Fibroblast of lung (primary cell): ENCODE results near the gene OR13C4. TPM values are rescaled to one million over a fixed set of nuclear protein-coding genes. Genes with fewer than 3 reads are reported as not detected.

ENCODE experiments used
- DNase-seq, 2 donors: peaks; one replicate each; pipeline versions ENCODE4 v3.0.0 to v3.0.0-alpha.2; 2010; ENCODE audit warnings: low read depth in 2 of 2
- H2AFZ ChIP-seq: 2 replicates; pipeline ENCODE4 v1.5.1; 2012; ENCODE audit warnings: low read length, control low read depth, inconsistent platforms
- H3K27ac ChIP-seq: 2 replicates; pipeline ENCODE4 v1.5.1; 2011; ENCODE audit warnings: low read length, control low read depth; ENCODE audit not compliant: insufficient read depth
- H3K27me3 ChIP-seq: 2 replicates; pipeline ENCODE4 v1.5.1; 2011; ENCODE audit warnings: mild to moderate bottlenecking, low read length; ENCODE audit not compliant: control insufficient read depth, insufficient read depth
- H3K36me3 ChIP-seq: 2 replicates; pipeline ENCODE4 v1.5.1; 2011; ENCODE audit warnings: low read length; ENCODE audit not compliant: control insufficient read depth, insufficient read depth
- H3K4me1 ChIP-seq: 2 replicates; pipeline ENCODE4 v1.5.1; 2011; ENCODE audit warnings: low read length; ENCODE audit not compliant: control insufficient read depth, insufficient read depth; ENCODE audit errors: extremely low read depth
- H3K4me2 ChIP-seq: 2 replicates; pipeline ENCODE4 v1.5.1; 2011; ENCODE audit warnings: low read length, control low read depth; ENCODE audit not compliant: insufficient read depth; ENCODE audit errors: extremely low read depth
- H3K4me3 ChIP-seq, 4 experiments: fragments of 200-600 bp in 1 of 4; sonication (generic) in 1 of 4; replicated peaks in 1 of 4; 2 replicates each; pipeline ENCODE4 v1.5.1; 2011 to 2016; ENCODE audit warnings: low read length in 4 of 4, low read depth in 3 of 4, mild to moderate bottlenecking in 3 of 4, control low read depth in 2 of 4, inconsistent platforms in 1 of 4, mixed read lengths in 1 of 4; ENCODE audit not compliant: insufficient read depth in 1 of 4; ENCODE audit errors: control extremely low read depth in 1 of 4
- H3K79me2 ChIP-seq: 2 replicates; pipeline ENCODE4 v1.5.1; 2012; ENCODE audit warnings: mild to moderate bottlenecking, low read length, inconsistent platforms; ENCODE audit not compliant: control insufficient read depth, insufficient read depth
- H3K9ac ChIP-seq: 2 replicates; pipeline ENCODE4 v1.5.1; 2011; ENCODE audit warnings: mild to moderate bottlenecking, low read length, control low read depth; ENCODE audit not compliant: insufficient read depth
- H3K9me3 ChIP-seq: 2 replicates; pipeline ENCODE4 v1.5.1; 2012; ENCODE audit warnings: low read depth, low read length; ENCODE audit not compliant: control insufficient read depth, insufficient read depth
- H4K20me1 ChIP-seq: 2 replicates; pipeline ENCODE4 v1.5.1; 2011; ENCODE audit warnings: low read length; ENCODE audit not compliant: control insufficient read depth, insufficient read depth; ENCODE audit errors: extremely low read depth
- EZH2 ChIP-seq: IDR thresholded peaks from 2 replicates; pipeline ENCODE4 v1.5.1; 2012; ENCODE audit warnings: low read length, control low read depth, mild to moderate bottlenecking; ENCODE audit errors: missing control alignments
- polyA plus RNA-seq, 2 donors: library from polyadenylated mRNA; depleted of rRNA in 1 of 2; stranded (reverse) in 1 of 2; unstranded in 1 of 2; fragments of >200 nt; gene quantifications; 2 replicates each; pipeline ENCODE4 v1.2.1, GENCODE V29; 2011 to 2012; ENCODE audit warnings: missing spikeins in 1 of 2
- total RNA-seq: library from RNA; depleted of rRNA; stranded (reverse); fragments of >200 nt; gene quantifications from 2 replicates; pipeline ENCODE4 v1.2.1, GENCODE V29; 2014

OR13C4 gene
- total and polyA plus RNA-seq, 2 donors (not counting 1 experiment from before 2014, with no cell fraction given) = not detected

DNA sequence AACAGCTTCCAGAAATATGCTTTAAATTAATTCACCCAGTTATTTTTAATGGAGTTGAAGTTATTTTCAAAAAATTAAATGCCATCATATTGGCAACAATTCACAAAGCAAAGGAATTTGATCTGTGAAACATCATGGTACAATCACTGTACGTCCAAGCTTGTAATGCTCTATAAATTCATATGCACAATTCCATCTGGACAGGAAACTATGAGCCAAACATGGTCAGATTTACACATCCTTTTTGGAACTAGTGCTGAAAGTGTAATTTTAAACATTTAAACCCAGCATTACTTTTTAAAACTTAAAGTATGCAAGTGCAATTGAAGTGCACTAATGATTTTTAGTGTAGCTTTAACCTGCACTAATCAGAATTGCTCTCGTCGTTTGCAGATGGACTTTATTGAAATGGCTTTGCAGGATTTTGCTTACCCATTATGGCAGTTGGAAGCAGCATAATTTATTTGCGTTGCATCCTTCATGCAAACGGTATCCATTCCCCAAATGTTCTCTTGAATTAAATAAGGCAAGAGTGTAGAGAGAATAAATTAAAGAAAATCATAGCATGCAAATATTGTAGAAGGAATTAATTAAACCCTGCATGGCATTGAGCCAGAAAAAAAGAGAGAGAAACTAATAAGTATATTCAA lies 44.0 kb downstream of the OR13C4 start:
- Histone ChIP-seq H3K4me2 (no peak overlapping the region), H3K27ac (no peak overlapping the region), H3K4me3 (no peak overlapping the region), H3K79me2 (no peaks in the 10 kb centered on the region), H2AFZ (no peak overlapping the region), H3K36me3 (no peaks in the 10 kb centered on the region), H4K20me1 (no peaks in the 10 kb centered on the region), H3K27me3 (no peaks in the 10 kb centered on the region), H3K9ac (no peak overlapping the region), H3K4me1 (no peaks in the 10 kb centered on the region), H3K9me3 (no peaks in the 10 kb centered on the region)
- no peak for DNase-seq
- no peak for TF ChIP-seq EZH2

Other genes starting within 250 kb of the OR13C4 start
- gene OR13F1, start 22.9 kb downstream of the OR13C4 start, total RNA-seq = not detected in 2 replicates
- not detected in 2 replicates for gene OR13F1, start 22.9 kb downstream of the OR13C4 start, polyA plus RNA-seq
- gene OR13C3, start 9.6 kb upstream of the OR13C4 start, total RNA-seq = not detected in 2 replicates
- not detected in 2 replicates for gene OR13C3, start 9.6 kb upstream of the OR13C4 start, polyA plus RNA-seq
- not detected in 2 replicates for gene OR13C8, start 42.0 kb upstream of the OR13C4 start, total RNA-seq
- not detected in 2 replicates for gene OR13C8, start 42.0 kb upstream of the OR13C4 start, polyA plus RNA-seq
- gene OR13C5, start 72.2 kb upstream of the OR13C4 start, total RNA-seq = not detected in 2 replicates
- gene OR13C5, start 72.2 kb upstream of the OR13C4 start, polyA plus RNA-seq = not detected in 2 replicates
- not detected in 2 replicates for gene OR13C2, start 78.4 kb upstream of the OR13C4 start, total RNA-seq
- not detected in 2 replicates for gene OR13C2, start 78.4 kb upstream of the OR13C4 start, polyA plus RNA-seq
- not detected in 2 replicates for gene OR13C9, start 91.0 kb upstream of the OR13C4 start, total RNA-seq
- not detected in 2 replicates for gene OR13C9, start 91.0 kb upstream of the OR13C4 start, polyA plus RNA-seq
- gene OR13D1, start 167.3 kb upstream of the OR13C4 start, total RNA-seq = not detected in 2 replicates
- gene OR13D1, start 167.3 kb upstream of the OR13C4 start, polyA plus RNA-seq = not detected in 2 replicates
- 16.7 and 32.5 TPM in 2 replicates for gene NIPSNAP3A, start 220.5 kb upstream of the OR13C4 start, total RNA-seq
- gene NIPSNAP3A, start 220.5 kb upstream of the OR13C4 start, polyA plus RNA-seq = 37.9 and 67.8 TPM in 2 replicates
- gene NIPSNAP3B, start 236.9 kb upstream of the OR13C4 start, total RNA-seq = 0.77 and 2.3 TPM in 2 replicates
- gene NIPSNAP3B, start 236.9 kb upstream of the OR13C4 start, polyA plus RNA-seq = 0.67 and 2.1 TPM in 2 replicates